ENCODE data around the gene LPIN1. TPM values are rescaled to one million over a fixed set of nuclear protein-coding genes. Genes with fewer than 3 reads are reported as not detected.

Gene LPIN1
- total RNA-seq, 2 experiments from 2014 or later = 115 to 128 TPM

- Mint-ChIP-seq H3K27ac (no peak overlapping the region), H3K36me3 (ENCODE audit: low read depth) (peaks cover 100% of the 10 kb centered on the region), H3K4me1 (ENCODE audit: low read depth) (no peaks in the 10 kb centered on the region), H3K9me3 (no peaks in the 10 kb centered on the region), H3K4me3 (no peak overlapping the region), H3K27me3 (no peaks in the 10 kb centered on the region)
- H3K9me3 ChIP-seq (ENCODE audit: control insufficient read depth in 1 of 2, insufficient read depth in 1 of 2, low read length in 2 of 2) = no peaks in the 10 kb centered on the region
- H3K27ac ChIP-seq (ENCODE audit: low read depth in 1 of 2, low read length in 2 of 2) = no peak overlapping the region
- ChIA-PET POLR2A (no interaction called here), CTCF (no interaction called here)
- H3K4me1 ChIP-seq (ENCODE audit: insufficient read depth, low read length) = no peaks in the 10 kb centered on the region
- no peaks in the 10 kb centered on the region for H3K27me3 ChIP-seq (ENCODE audit: control insufficient read depth in 1 of 2, insufficient read depth in 2 of 2, low read length in 2 of 2)
- no peak for TF ChIP-seq CTCF (IDR thresholded peaks at IDR 0.05)
- no peak overlapping the region for H3K4me3 ChIP-seq (ENCODE audit: low read length)
- no peak for DNase-seq
- peaks cover 96% of the 10 kb centered on the region for H3K36me3 ChIP-seq (ENCODE audit: insufficient read depth, low read length)
- intact Hi-C loops (cut with DNase I, micrococcal nuclease) = no loop called here
- ATAC-seq (ENCODE audit: poor library complexity) = no peak
Measured at GRCh38 chr2:11795590-11795989, 49.2 kb downstream of the LPIN1 start.

GRCh38 chr2:11796190-11797171 is 50.0 kb downstream of the LPIN1 start:
- ChIA-PET CTCF (no interaction called here), POLR2A (no interaction called here)
- Histone ChIP-seq H3K27ac (ENCODE audit: low read depth in 1 of 2, low read length in 2 of 2) (no peak overlapping the region), H3K9me3 (ENCODE audit: control insufficient read depth in 1 of 2, insufficient read depth in 1 of 2, low read length in 2 of 2) (no peaks in the 10 kb centered on the region), H3K4me1 (ENCODE audit: insufficient read depth, low read length) (no peaks in the 10 kb centered on the region), H3K36me3 (ENCODE audit: insufficient read depth, low read length) (peaks cover 93% of the 10 kb centered on the region), H3K4me3 (ENCODE audit: low read length) (no peak overlapping the region), H3K27me3 (ENCODE audit: control insufficient read depth in 1 of 2, insufficient read depth in 2 of 2, low read length in 2 of 2) (no peaks in the 10 kb centered on the region)
- Mint-ChIP-seq H3K36me3 (ENCODE audit: low read depth) (peaks cover 100% of the 10 kb centered on the region), H3K9me3 (no peaks in the 10 kb centered on the region), H3K27me3 (no peaks in the 10 kb centered on the region), H3K4me1 (ENCODE audit: low read depth) (no peaks in the 10 kb centered on the region), H3K4me3 (no peak overlapping the region), H3K27ac (no peak overlapping the region)
- no peak for TF ChIP-seq CTCF (IDR thresholded peaks at IDR 0.05)
- intact Hi-C loops (cut with DNase I, micrococcal nuclease) = no loop called here
- ATAC-seq (ENCODE audit: poor library complexity) = no peak
- no peak for DNase-seq

DNA sequence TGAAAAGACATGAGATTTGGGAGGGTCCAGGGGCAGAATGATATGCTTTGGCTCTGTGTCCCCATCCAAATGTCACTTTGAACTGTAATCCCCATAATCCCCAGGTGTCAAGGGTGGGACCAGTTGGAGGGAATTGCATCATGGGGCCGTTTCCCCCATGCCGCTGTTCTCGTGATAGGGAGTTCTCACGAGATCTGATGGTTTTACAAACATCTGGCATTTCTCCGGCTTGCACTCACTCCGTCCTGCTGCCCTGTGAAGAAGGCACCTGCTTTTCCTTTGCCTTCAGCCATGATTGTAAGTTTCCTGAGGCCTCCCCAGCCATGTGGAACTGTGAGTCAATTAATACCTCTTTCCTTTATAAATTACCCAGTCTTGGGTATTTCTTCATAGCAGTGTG is 51.4 kb downstream of the LPIN1 start:
- no peak for DNase-seq
- no peak for TF ChIP-seq CTCF (IDR thresholded peaks at IDR 0.05)
- Mint-ChIP-seq H3K36me3 (ENCODE audit: low read depth) (peaks cover 99% of the 10 kb centered on the region), H3K9me3 (no peaks in the 10 kb centered on the region), H3K27ac (no peak overlapping the region), H3K27me3 (no peaks in the 10 kb centered on the region), H3K4me1 (ENCODE audit: low read depth) (no peaks in the 10 kb centered on the region), H3K4me3 (no peak overlapping the region)
- no peak for ATAC-seq (ENCODE audit: poor library complexity)
- H3K4me3 ChIP-seq (ENCODE audit: low read length) = no peak overlapping the region
- intact Hi-C loops (cut with DNase I, micrococcal nuclease) = no loop called here
- peaks cover 90% of the 10 kb centered on the region for H3K36me3 ChIP-seq (ENCODE audit: insufficient read depth, low read length)
- H3K4me1 ChIP-seq (ENCODE audit: insufficient read depth, low read length) = no peaks in the 10 kb centered on the region
- H3K27ac ChIP-seq (ENCODE audit: low read depth in 1 of 2, low read length in 2 of 2) = no peak overlapping the region
- ChIA-PET POLR2A (interaction anchor here (0.7 kb wide), 1 partner anchor 59 kb away, joined by 3 read pairs; no protein-coding TSS in a partner anchor), CTCF (no interaction called here)
- H3K9me3 ChIP-seq (ENCODE audit: control insufficient read depth in 1 of 2, insufficient read depth in 1 of 2, low read length in 2 of 2) = no peaks in the 10 kb centered on the region
- no peaks in the 10 kb centered on the region for H3K27me3 ChIP-seq (ENCODE audit: control insufficient read depth in 1 of 2, insufficient read depth in 2 of 2, low read length in 2 of 2)

Measured in CD4-positive, alpha-beta T cell (primary cell).